Calu3 (cell line): ENCODE results near the gene EML6. TPM values are rescaled to one million over a fixed set of nuclear protein-coding genes. Genes with fewer than 3 reads are reported as not detected.
A peak's percentile ranks its signal among the peaks of the same experiment; 100 is the strongest.

Experiments used
- BruUV-seq: library from RNA; stranded (reverse); fragments of 400-500 nt; replicated peaks from 2 replicates; lab custom pipeline; 2021; lab: Mats Ljungman, UMichigan
- CTCF ChIA-PET: fragments of 300-600 bp; sonication (Branson Sonifier 250); formaldehyde crosslinking; loops from one replicate; lab custom pipeline; 2022; ENCODE audit warnings: antibody characterized with exemption; lab: Charles Lee
- DNase-seq: peaks from one replicate; pipeline ENCODE4 v3.0.0; 2022
- H3K27ac Mint-ChIP-seq: one replicate; pipeline ENCODE4 v1.8.0; 2022; ENCODE audit warnings: mixed read lengths; ENCODE audit not compliant: unreplicated experiment
- H3K27me3 Mint-ChIP-seq: one replicate; pipeline ENCODE4 v1.8.0; 2022; ENCODE audit warnings: mixed read lengths; ENCODE audit not compliant: unreplicated experiment
- H3K36me3 Mint-ChIP-seq: one replicate; pipeline ENCODE4 v1.8.0; 2022; ENCODE audit warnings: mild to moderate bottlenecking, moderate library complexity, mixed read lengths; ENCODE audit not compliant: insufficient read depth, unreplicated experiment
- H3K4me1 Mint-ChIP-seq: one replicate; pipeline ENCODE4 v1.8.0; 2022; ENCODE audit warnings: mild to moderate bottlenecking, low read depth, mixed read lengths; ENCODE audit not compliant: unreplicated experiment
- H3K4me3 Mint-ChIP-seq: one replicate; pipeline ENCODE4 v1.8.0; 2022; ENCODE audit warnings: mild to moderate bottlenecking, low read depth, moderate library complexity, mixed read lengths; ENCODE audit not compliant: unreplicated experiment
- H3K9me3 Mint-ChIP-seq: one replicate; pipeline ENCODE4 v1.8.0; 2022; ENCODE audit warnings: low read depth, mixed read lengths; ENCODE audit not compliant: unreplicated experiment
- CTCF ChIP-seq: fragments of 200-600 bp; IDR thresholded peaks from one replicate; pipeline ENCODE4 v1.8.0; 2022; ENCODE audit warnings: antibody characterized with exemption; ENCODE audit not compliant: unreplicated experiment
- intact Hi-C: fragments of 100-400 bp; cut with micrococcal nuclease; formaldehyde crosslinking; loops from one replicate; pipeline ENCODE4 v1.10.0; 2022; ENCODE audit not compliant: unreplicated experiment
- total RNA-seq: library from RNA; stranded (reverse); gene quantifications from 2 replicates; pipeline ENCODE4 v1.2.3, GENCODE V29; 2022

EML6 gene
- total RNA-seq, 1 experiment from 2014 or later, result 0.45 TPM

- Mint-ChIP-seq H3K4me3 (no peak overlapping the region), H3K4me1 (peaks cover 8% of the 10 kb centered on the region), H3K27me3 (no peaks in the 10 kb centered on the region), H3K36me3 (no peaks in the 10 kb centered on the region), H3K9me3 (no peaks in the 10 kb centered on the region), H3K27ac (no peak overlapping the region)
- CTCF ChIA-PET, result no interaction called here
- intact Hi-C loops, result no loop called here
- no peak for DNase-seq
- BruUV-seq, result no TSS peak
- no peak for TF ChIP-seq CTCF
Measured at GRCh38 chr2:54858021-54858681, 134.7 kb downstream of the EML6 start.

GRCh38 chr2:54859416-54859815 is 136.0 kb downstream of the EML6 start:
- Mint-ChIP-seq H3K9me3 (no peaks in the 10 kb centered on the region), H3K27ac (no peak overlapping the region), H3K36me3 (no peaks in the 10 kb centered on the region), H3K4me3 (no peak overlapping the region), H3K4me1 (peaks cover 8% of the 10 kb centered on the region), H3K27me3 (no peaks in the 10 kb centered on the region)
- no TSS peak for BruUV-seq
- DNase-seq, result no peak
- intact Hi-C loops, result no loop called here
- no peak for TF ChIP-seq CTCF
- CTCF ChIA-PET, result no interaction called here

- Mint-ChIP-seq H3K4me3 (no peak overlapping the region), H3K36me3 (no peaks in the 10 kb centered on the region), H3K9me3 (no peaks in the 10 kb centered on the region), H3K4me1 (peaks cover 8% of the 10 kb centered on the region), H3K27me3 (no peaks in the 10 kb centered on the region), H3K27ac (no peak overlapping the region)
- DNase-seq, result peak; percentile 19
- TF ChIP-seq CTCF, result no peak
- BruUV-seq, result no TSS peak
- CTCF ChIA-PET, result no interaction called here
- intact Hi-C loops, result no loop called here
Measured at GRCh38 chr2:54859997-54860701, 136.7 kb downstream of the EML6 start.

GRCh38 chr2:54862229-54862628 is 138.8 kb downstream of the EML6 start:
- peaks cover 8% of the 10 kb centered on the region for H3K4me1 Mint-ChIP-seq
- no TSS peak for BruUV-seq
- no peaks in the 10 kb centered on the region for H3K36me3 Mint-ChIP-seq
- DNase-seq, result no peak
- no peak overlapping the region for H3K4me3 Mint-ChIP-seq
- no peaks in the 10 kb centered on the region for H3K9me3 Mint-ChIP-seq
- no peak overlapping the region for H3K27ac Mint-ChIP-seq
- TF ChIP-seq CTCF, result no peak
- H3K27me3 Mint-ChIP-seq, result no peaks in the 10 kb centered on the region
- CTCF ChIA-PET, result interaction anchor here (0.7 kb wide), 1 partner anchor 758 kb away, joined by 4 read pairs; no protein-coding TSS in a partner anchor
- intact Hi-C loops, result no loop called here
